ENCODE measurements around the gene B3GAT1.

B3GAT1 gene

GRCh38 chr11:134389464-134390180, 22.4 kb downstream of the B3GAT1 start:
- DNase-seq: no peak

DNA sequence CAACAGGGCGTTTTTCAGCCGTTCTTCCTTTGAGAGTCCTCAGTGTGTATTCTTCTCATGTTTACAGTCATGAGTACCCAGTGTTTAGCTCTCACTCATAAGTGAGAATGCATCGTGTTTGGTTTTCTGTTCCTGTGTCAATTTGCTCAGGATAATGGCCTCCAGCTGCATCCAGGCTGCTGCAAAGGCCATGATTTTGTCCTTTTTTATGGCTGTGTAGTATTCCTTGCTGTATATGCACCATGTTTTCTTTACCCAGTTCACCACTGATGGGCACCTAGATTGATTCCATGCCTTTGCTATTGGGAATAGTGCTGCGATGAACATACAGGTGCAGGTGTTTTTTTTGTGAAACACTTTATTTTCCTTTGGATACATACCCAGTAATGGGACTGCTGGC, 23.5 kb downstream of the B3GAT1 start:
- no peak for DNase-seq

- DNase-seq: no peak
Measured at GRCh38 chr11:134387501-134387900, 24.5 kb downstream of the B3GAT1 start.

GRCh38 chr11:134386945-134387344, 25.1 kb downstream of the B3GAT1 start:
- no peak for DNase-seq

- DNase-seq: no peak
Measured at GRCh38 chr11:134385774-134386565, 26.1 kb downstream of the B3GAT1 start.

DNA sequence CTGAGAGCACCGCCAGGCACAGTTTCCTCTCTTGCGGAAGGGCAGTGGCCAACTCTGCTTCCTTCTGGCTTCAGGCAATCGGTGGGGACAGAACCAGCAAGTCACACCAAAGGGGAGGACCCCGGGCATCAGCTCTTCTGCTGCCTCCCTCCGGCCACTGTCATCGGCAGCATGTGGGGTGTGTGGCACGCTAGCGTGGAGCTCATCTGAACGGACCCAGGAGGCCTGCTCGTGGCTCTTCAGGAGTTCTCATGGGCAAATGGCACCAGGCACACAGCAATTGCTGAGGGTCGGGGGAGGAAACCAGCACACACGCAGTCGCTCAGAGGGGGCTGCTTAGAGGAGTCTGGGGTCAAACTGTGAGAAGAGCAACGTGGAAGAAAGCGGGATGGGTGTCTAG, 26.9 kb downstream of the B3GAT1 start:
- DNase-seq: no peak

DNA sequence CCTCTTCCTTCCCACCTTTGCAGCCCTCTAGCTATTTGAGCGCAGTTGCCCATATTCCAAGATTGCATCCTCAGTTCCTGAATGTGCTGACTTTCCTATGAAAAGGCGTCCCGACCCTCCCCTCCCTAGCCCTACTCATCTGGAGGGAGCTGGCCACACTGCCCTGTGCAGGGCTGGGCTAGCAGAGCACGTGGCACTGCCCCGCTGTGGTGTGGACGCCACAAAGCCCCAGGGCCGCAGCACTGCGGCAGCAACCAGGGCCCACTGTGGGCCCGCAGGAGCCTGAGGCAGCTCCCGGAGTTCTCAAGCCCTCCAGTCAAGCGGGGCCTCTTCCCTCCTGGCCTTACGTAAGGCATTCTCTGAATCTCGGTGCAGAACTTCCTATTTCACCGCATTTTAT, 27.6 kb downstream of the B3GAT1 start:
- DNase-seq: no peak

DNA sequence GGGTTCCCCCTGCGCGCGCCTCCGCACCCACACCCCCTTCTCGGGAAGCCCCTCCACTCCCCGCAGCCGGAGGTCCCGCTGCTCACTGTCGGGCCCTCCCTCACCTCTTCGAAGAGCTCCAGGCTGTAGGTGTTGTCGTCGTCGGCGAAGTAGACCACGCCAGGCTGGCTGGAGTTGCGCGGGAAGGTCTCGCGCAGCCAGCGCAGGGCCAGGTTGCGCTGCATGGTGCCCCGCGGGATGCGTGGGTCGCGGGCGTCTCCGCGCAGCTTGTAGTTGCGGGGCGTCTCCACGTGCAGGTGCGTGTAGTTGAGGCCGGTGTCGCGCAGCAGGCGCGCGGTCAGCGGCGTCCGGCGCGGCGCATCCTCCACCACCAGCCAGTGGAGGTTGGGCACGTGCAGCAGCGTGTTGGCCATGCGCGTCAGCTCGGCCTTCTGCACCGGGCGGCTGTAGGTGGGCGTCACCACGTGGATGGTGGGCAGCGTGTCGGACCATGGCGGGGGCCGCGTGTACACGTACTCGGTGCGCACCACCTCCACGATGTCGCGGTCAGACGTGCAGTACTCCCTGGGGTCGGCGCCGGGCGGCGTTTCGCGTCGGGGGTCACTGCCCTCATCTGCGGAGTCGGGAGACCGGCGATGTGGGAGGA, 28.3 kb downstream of the B3GAT1 start:
- no peak for DNase-seq

GRCh38 chr11:134382830-134383229, 29.2 kb downstream of the B3GAT1 start:
- DNase-seq: no peak

DNA sequence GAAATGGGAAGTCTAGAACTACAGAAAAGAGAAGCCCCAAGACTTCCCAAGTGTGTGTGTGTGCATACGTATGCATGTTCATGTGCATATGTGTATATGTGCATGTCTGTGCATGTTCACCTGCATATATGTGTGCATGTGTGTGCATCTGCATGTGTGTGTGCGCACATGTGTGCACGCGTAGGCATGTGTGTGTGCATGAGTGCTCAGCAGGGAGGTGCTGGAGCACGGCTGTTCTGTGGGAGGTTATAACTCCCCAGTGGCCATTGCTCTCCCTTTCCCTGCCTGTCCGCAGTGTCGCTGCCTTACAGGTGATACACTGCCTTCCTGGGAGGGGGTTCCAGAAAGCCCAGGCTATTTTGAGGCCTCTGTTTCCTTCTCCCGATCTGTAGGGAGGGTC, 29.8 kb downstream of the B3GAT1 start:
- DNase-seq: no peak

GRCh38 chr11:134380785-134381184, 31.3 kb downstream of the B3GAT1 start:
- no peak for DNase-seq

DNA sequence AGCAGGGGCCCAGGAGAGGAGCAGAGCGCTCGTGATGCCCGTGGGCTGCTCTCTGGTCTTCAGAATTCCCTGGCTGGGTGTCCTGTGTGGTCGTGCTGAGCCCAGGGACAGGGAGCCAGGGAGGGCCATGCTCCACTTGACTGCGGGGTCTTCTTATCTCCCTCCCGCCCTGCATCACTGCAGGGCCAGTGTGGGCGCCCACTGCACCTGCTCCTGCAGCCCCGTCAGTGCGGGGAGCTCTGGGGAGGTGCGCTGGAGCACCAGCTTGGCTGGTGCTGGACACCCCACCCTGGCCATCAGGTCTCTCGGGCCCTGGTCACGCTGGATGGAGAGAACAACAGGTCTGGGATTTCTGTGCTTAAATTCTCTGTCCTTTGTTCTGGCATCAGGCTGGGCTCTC, 31.8 kb downstream of the B3GAT1 start:
- no peak for DNase-seq

GRCh38 chr11:134379241-134379640, 32.8 kb downstream of the B3GAT1 start:
- DNase-seq: no peak

DNA sequence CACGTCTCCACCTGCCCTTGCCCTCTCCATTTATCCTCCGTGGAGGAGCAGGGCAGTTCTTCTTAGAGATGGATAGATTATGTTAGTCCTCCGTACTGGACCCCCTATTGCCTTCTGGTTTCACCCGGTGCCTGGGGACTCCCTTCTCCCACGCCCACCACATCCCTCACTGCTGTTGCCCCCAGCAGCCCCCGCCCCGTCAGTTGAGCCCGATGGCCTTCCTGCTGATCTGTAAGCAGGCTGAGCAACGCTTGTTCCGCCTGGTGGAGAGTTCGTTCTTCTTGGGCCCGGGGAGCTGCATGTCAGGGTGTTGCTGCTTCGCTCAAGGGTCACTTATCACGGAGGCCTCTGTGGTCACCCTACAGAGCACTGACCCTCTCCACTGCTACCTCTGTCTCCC, 34.2 kb downstream of the B3GAT1 start:
- no peak for DNase-seq

GRCh38 chr11:134376150-134376921, 35.7 kb downstream of the B3GAT1 start:
- DNase-seq: no peak

DNA sequence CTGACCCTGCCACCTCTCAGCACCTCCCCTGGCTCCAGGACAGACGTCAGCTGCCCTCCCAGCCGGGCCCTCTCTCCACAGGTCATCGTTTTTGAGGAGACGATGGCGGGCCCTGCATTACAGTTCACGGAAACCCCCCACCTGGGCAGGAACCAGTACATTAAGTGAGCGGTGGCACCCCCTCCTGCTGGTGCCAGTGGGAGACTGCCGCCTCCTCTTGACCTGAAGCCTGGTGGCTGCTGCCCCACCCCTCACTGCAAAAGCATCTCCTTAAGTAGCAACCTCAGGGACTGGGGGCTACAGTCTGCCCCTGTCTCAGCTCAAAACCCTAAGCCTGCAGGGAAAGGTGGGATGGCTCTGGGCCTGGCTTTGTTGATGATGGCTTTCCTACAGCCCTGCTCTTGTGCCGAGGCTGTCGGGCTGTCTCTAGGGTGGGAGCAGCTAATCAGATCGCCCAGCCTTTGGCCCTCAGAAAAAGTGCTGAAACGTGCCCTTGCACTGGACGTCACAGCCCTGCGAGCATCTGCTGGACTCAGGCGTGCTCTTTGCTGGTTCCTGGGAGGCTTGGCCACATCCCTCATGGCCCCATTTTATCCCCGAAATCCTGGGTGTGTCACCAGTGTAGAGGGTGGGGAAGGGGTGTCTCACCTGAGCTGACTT, 37.0 kb downstream of the B3GAT1 start:
- no peak for DNase-seq

GRCh38 chr11:134374171-134374570, 37.9 kb downstream of the B3GAT1 start:
- DNase-seq: no peak

DNA sequence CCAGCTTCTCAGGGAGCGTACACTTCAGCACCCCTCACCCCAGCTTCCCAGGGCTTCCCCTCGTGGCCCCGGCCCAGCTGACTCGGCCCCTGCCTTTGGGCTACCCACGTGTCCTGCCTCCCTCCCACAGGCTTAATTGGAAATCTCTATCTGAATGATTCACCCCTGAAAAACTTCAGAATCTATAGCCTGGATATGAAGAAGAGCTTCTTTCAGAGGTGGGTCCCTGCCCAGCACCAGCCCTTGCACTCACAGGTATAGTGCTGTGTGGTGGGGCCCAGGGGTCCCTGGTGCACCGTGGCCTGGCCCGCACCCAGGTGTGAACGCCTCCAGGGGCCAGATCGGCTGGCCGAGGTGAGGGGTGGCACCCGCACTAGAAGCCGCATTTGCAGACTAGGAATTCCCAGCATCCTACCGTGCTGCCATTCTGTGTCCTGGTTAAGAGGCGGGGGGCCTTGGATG, 38.4 kb downstream of the B3GAT1 start:
- no peak for DNase-seq

DNA sequence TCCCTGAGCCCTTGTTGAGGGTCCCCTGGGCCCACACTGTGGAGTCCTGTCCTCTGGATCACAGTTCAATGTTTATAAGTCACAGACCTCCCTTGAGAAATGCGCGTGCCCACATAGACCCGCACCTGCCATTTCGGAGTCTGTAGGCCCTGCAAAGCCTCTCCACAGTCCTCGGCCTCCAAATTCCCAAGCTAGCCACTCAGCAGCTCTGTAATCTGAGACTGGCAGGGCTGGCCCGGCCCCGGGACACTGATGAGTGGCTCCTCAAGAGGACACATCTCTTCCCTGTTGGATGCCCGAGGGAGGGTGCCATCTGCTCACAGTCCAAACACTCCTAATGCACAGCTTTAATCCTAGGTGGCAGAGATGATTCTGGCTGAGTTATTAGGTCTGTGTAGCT, 39.1 kb downstream of the B3GAT1 start:
- no peak for DNase-seq

- DNase-seq: no peak
Measured at GRCh38 chr11:134372536-134372935, 39.5 kb downstream of the B3GAT1 start.

- DNase-seq: no peak
Measured at GRCh38 chr11:134371436-134372185, 40.4 kb downstream of the B3GAT1 start.

Measured in activated gamma-delta T cell (primary cell).